Activated T-cell treated with anti-CD3 and anti-CD28 coated beads for 24 hours (primary cell): ENCODE data around the gene LGI1.
"Not testable (repeated sequence)": the region's sequence is repeated elsewhere in the genome, so short reads cannot be mapped to it uniquely, and the experiment has no call there.

Experiments used
- DNase-seq: peaks from one replicate; pipeline ENCODE4 v3.0.0-alpha.2; 2020; ENCODE audit warnings: low read depth

Gene LGI1

DNA sequence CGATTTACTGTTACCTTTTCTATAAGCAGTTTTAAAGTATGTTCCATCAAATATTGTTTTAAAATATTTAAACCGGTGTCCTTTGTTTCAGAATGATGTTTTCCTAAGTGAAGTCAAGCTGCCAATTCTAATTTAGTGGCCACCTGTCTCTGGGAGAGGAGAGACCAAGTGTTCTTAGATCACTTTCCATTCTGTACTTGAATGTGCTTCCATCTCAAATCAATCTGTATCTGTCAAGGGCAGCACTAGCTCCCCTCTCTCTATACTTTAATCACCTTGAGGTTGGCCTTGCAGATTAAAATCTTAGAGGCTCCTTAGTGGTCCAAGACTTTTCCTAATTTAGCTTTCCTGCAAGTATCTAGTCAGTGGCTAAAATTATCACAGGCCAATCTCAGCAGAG is 49.6 kb downstream of the LGI1 start:
- DNase-seq = no peak

DNA sequence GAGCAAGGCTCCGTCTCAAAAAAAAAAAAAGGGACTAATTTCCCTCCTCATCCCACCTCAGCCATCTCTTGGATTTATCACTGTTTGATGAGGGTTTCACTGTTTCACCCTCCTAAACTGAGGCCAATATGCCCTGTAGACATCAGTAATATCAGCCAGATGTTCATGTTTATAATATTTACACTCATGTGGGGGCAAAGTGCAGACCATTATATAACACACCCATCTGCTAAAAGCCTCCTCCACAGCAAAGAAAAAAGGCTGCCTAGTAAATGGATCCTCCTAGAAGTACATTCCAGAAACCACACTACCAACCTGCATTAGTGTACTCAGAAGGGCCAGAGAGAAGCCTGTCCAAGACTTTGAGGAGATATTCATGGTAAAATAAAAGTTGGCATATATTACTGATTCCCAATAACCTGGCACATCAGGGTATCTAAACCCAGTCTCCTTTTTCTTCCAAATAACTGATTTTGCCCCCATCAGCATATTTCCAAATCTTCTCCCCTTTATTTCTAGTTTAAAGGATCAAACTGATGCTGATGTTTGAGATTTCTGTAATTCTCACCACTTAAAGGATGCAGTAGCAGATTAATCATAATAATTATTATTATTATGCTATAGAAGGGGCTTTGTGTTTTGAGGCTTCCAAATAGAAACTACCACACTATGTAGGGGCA is 55.1 kb downstream of the LGI1 start:
- DNase-seq = no peak

DNA sequence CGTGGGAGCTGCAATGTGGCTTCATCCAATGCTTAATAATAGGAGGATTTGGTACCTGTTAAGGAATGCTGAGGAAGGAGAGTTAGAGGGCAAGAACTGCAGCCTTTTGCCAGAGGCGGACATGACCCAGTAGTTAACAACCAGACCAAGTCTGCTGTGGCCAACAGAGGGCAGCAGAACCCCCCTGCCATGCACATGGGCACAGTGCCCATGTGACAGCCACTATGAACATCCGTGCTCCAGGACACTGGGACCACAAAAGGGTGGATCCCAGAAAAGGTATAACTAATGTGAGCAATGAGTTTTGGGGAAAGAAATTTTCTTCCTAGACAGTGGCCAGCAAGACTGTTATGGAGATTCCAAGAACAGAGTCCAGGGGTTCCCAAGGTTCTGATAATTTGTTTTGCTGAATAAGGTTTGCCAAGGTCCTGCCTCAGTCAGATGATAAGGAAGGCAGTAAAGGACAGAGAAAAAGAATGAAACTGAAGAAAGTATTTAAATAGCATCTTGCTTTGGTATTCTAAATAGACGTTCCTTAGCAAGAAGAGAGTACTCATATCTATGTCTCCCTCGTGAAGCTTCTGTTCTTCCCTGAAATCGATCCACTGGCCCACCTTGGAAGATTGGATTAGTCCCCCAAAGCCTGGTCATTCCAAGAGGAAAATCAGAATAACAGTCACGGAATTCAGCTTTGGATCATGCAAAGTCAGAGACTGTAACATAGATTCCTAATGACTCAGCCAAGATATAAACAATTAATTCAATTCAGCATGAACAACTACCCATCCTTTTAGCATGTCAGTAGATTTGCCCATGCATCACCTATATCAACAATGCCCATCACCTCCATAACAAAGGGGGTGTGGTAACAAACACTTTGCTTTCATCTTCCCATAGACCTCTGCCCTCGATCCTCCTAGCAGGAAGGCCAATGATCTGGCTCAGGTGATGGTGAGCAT is 56.0 kb downstream of the LGI1 start:
- peak; percentile 20 for DNase-seq

GRCh38 chr10:93815304-93816096 is 57.8 kb downstream of the LGI1 start:
- DNase-seq = no peak

GRCh38 chr10:93816123-93816747 is 58.5 kb downstream of the LGI1 start:
- peak; percentile 17 for DNase-seq

- no peak for DNase-seq
Measured at GRCh38 chr10:93818086-93818485, 60.4 kb downstream of the LGI1 start.

DNA sequence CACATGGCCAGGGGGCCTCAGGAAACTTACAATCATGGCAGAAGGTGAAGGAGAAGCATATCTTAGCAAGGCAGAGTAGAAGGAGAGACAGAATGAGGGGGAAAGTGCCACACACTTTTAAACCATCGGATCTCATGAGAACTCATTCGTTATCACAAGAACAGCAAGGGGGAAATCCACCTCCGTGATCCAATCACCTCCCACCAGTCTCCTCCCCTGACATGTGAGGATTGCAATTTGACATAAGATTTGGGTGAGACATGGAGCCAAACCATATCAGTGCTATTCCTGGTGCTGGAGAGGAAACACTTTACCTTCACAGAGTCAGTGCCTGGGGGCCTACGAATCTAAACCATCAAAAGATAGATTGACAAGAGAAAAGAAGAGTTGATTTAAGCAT is 61.8 kb downstream of the LGI1 start:
- no peak for DNase-seq

- DNase-seq = no peak
Measured at GRCh38 chr10:93820434-93820833, 62.7 kb downstream of the LGI1 start.

- DNase-seq = no peak
Measured at GRCh38 chr10:93821051-93821772, 63.5 kb downstream of the LGI1 start.

DNA sequence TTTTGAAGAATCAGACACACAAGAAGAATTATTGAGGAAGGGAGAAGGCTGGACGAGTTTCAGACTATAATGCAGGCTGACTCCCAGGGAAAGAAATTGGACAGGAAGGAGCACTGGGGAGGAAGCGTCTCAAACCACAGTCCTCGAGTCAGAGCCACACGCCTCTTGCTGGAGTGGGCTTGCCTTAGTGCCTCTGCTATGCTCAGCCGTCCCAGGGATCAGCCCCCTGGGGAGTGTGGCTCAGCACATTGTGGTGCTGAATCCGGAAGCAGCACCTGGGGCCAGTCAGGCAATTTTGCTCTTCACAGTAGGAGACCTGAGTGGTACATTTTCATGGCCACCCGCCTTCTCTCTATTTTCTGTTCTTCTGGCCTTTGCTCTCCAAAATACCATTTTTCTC is 68.6 kb downstream of the LGI1 start:
- no peak for DNase-seq

DNA sequence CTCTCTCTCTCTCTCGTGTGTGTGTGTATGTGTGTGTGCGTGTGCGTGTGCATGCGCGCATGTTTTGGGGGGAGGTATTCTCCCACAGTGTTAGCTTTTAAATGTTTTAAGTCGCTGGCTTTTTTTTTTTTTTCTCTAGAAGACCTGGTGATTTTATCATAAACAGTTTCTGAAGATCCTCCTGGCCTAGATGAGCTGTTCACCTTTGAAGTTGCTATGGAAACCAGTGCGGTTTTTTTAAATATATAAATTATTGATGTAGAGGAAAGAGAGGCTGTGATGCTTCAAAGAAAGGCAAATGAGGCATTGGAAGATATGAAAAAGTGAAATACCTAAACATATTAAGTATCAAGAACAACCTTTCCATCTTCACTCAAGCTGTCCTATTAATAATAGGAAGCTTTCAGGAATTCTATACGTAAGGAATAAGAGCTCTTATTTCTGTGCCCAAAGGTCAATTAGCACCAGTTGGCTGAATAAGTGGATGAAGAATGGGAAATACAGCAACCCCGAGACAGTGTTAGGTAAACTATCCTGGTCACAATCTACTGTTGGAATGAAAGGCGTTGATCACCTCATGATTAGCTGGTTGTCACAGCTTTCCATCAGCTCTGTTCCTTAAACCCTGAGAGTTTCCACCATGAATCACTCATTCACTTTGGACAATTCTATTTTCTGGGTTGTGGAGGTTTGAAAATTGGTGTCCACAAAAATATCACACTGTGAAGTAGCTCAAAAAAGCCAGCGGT is 69.5 kb downstream of the LGI1 start:
- no peak for DNase-seq

- not testable (repeated sequence) for DNase-seq
Measured at GRCh38 chr10:93831065-93831464, 73.3 kb downstream of the LGI1 start.

DNA sequence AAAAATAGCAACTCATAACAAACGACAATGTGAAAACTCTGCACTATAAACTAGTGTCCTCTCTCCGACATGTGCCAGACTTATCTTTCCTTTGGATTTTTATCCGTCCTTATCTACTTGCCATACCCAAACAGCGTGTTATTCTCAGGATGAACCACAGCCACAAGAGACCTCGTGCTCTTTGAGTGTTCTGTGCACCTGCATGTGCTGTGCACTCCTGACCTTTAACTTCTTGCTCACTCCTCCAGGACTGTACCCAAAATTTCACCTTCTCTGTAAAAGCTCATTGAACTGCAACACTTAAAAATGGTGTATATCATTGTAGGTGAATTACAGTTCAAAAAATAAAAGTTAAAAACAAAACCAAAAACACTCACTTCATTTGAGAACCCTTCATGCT is 78.0 kb downstream of the LGI1 start:
- DNase-seq = no peak

GRCh38 chr10:93837822-93838221 is 80.1 kb downstream of the LGI1 start:
- no peak for DNase-seq

GRCh38 chr10:93838278-93838677 is 80.5 kb downstream of the LGI1 start:
- no peak for DNase-seq

DNA sequence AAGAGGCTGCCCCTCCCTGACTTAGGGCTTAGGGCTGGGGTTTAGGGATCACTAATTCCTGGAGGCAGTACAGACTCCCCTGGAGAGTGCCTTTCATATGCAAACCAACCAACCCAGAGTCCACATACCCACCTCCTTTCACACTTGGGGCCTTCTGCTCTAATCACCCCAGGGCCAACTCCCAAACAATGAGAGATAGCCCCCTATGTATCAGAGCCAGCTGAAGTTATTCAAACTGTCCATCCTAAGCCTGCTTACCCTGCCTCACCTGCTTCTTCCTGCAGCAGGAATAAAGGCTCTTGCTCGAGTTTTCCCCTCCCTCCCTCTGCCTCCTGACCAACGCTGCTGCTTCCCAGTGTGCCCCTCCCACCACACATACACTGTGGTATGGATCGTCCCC is 84.2 kb downstream of the LGI1 start:
- DNase-seq = no peak

DNA sequence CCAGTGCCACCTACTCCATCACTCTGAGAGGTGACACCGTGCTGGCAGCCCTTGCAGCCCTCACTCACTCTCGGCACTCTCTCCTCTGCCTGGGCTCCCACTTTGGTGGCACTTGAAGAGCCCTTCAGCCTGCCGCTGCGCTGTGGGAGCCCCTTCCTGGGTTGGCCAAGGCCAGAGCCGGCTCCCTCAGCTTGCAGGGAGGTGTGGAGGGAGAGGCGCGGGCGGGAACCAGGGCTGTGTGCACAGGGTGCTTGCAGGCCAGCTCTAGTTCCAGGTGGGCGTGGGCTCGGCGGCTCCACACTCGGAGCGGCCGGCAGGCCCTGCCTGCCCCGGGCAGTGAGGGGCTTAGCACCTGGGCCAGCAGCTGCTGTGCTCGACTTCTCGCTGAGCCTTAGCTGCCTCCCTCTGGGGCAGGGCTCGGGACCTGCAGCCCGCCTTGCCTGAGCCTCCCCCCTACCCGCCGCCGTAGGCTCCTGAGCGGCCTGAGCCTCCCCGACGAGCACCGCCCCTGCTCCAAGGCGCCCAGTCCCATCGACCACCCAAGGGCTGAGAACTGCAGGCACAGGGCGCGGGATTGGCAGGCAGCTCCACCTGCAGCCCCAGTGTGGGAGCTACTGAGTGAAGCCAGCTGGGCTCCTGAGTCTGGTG is 87.4 kb downstream of the LGI1 start:
- no peak for DNase-seq
